Activated naive CD8-positive, alpha-beta T cell treated with anti-CD3 and anti-CD28 coated beads for 36 hours (primary cell): Measurements from ENCODE around the gene PCDHGC4. TPM values are rescaled to one million over a fixed set of nuclear protein-coding genes. Genes with fewer than 3 reads are reported as not detected.

ENCODE experiments used
- DNase-seq: peaks from one replicate; pipeline ENCODE4 v3.0.0; 2021
- H3K27ac Mint-ChIP-seq: one replicate; pipeline ENCODE4 v1.8.0; 2022; ENCODE audit warnings: mild to moderate bottlenecking, moderate library complexity, mixed read lengths
- H3K27me3 Mint-ChIP-seq: one replicate; pipeline ENCODE4 v1.8.0; 2022; ENCODE audit warnings: mild to moderate bottlenecking, mixed read lengths
- H3K36me3 Mint-ChIP-seq: one replicate; pipeline ENCODE4 v1.8.0; 2021; ENCODE audit warnings: mild to moderate bottlenecking, mixed read lengths
- H3K4me1 Mint-ChIP-seq: one replicate; pipeline ENCODE4 v1.8.0; 2021; ENCODE audit warnings: mixed read lengths
- H3K4me3 Mint-ChIP-seq: one replicate; pipeline ENCODE4 v1.8.0; 2022; ENCODE audit warnings: mild to moderate bottlenecking, moderate library complexity, mixed read lengths
- H3K9me3 Mint-ChIP-seq: one replicate; pipeline ENCODE4 v1.8.0; 2022; ENCODE audit warnings: mixed read lengths
- total RNA-seq, 2 experiments: library from RNA; stranded (reverse); gene quantifications; one replicate each; pipeline ENCODE4 v1.2.3, GENCODE V29; 2021

PCDHGC4 gene
- total RNA-seq = not detected

- H3K4me3 Mint-ChIP-seq = peak within 1 kb of the TSS; percentile 42
- H3K27me3 Mint-ChIP-seq = peaks cover 97% of the 10 kb centered on the region
Measured at GRCh38 chr5:141484641-141485311, at the start of gene PCDHGC4. TSS of gene PCDHGC4 (plus strand) at chr5:141485030. CDS start at chr5:141485174, 144 bp downstream.

GRCh38 chr5:141437221-141437620 is 47.6 kb upstream of the PCDHGC4 start:
- peaks cover 44% of the 10 kb centered on the region for H3K27me3 Mint-ChIP-seq
- H3K9me3 Mint-ChIP-seq = peaks cover 18% of the 10 kb centered on the region
- H3K4me1 Mint-ChIP-seq = no peaks in the 10 kb centered on the region
- no peak overlapping the region for H3K27ac Mint-ChIP-seq
- no peak for DNase-seq
- H3K36me3 Mint-ChIP-seq = peaks cover 6% of the 10 kb centered on the region
- H3K4me3 Mint-ChIP-seq = no peak overlapping the region

More at GRCh38 chr5:141484641-141485311, at the start of gene PCDHGC4:
- no peaks in the 10 kb centered on the region for H3K36me3 Mint-ChIP-seq
- no peak for DNase-seq
- H3K9me3 Mint-ChIP-seq = no peaks in the 10 kb centered on the region
- peaks cover 6% of the 10 kb centered on the region for H3K4me1 Mint-ChIP-seq
- no peak within 1 kb of the TSS for H3K27ac Mint-ChIP-seq

GRCh38 chr5:141439411-141440141 is 45.3 kb upstream of the PCDHGC4 start:
- Mint-ChIP-seq H3K4me3 (no peak overlapping the region), H3K9me3 (peaks cover 10% of the 10 kb centered on the region), H3K36me3 (no peaks in the 10 kb centered on the region), H3K4me1 (no peaks in the 10 kb centered on the region), H3K27me3 (peaks cover 27% of the 10 kb centered on the region), H3K27ac (no peak overlapping the region)
- DNase-seq = no peak

- Mint-ChIP-seq H3K27ac (no peak overlapping the region), H3K27me3 (peaks cover 23% of the 10 kb centered on the region), H3K36me3 (no peaks in the 10 kb centered on the region), H3K4me3 (no peak overlapping the region), H3K4me1 (no peaks in the 10 kb centered on the region), H3K9me3 (peaks cover 11% of the 10 kb centered on the region)
- no peak for DNase-seq
Measured at GRCh38 chr5:141440341-141440740, 44.5 kb upstream of the PCDHGC4 start.

- H3K9me3 Mint-ChIP-seq = peaks cover 10% of the 10 kb centered on the region
- DNase-seq = no peak
- no peak overlapping the region for H3K27ac Mint-ChIP-seq
- H3K4me1 Mint-ChIP-seq = no peaks in the 10 kb centered on the region
- no peaks in the 10 kb centered on the region for H3K36me3 Mint-ChIP-seq
- no peak overlapping the region for H3K4me3 Mint-ChIP-seq
- peaks cover 23% of the 10 kb centered on the region for H3K27me3 Mint-ChIP-seq
Measured at GRCh38 chr5:141441571-141442170, 43.2 kb upstream of the PCDHGC4 start.

- H3K4me1 Mint-ChIP-seq = no peaks in the 10 kb centered on the region
- peaks cover 5% of the 10 kb centered on the region for H3K9me3 Mint-ChIP-seq
- no peak overlapping the region for H3K4me3 Mint-ChIP-seq
Measured at GRCh38 chr5:141465351-141465750, 19.5 kb upstream of the PCDHGC4 start.

GRCh38 chr5:141475625-141476131 is 9.2 kb upstream of the PCDHGC4 start, which contains the start of gene PCDHGC3:
TSS of gene PCDHGC3 (plus strand) at chr5:141475966. CDS start at chr5:141476117, 151 bp downstream.
- H3K4me1 Mint-ChIP-seq = peaks cover 20% of the 10 kb centered on the region
- peaks cover 60% of the 10 kb centered on the region for H3K27me3 Mint-ChIP-seq
- H3K9me3 Mint-ChIP-seq = no peaks in the 10 kb centered on the region
- H3K4me3 Mint-ChIP-seq = peak within 1 kb of the TSS; percentile 87
- H3K36me3 Mint-ChIP-seq = no peaks in the 10 kb centered on the region
- DNase-seq = peak; percentile 57
- H3K27ac Mint-ChIP-seq = no peak within 1 kb of the TSS

More at GRCh38 chr5:141465351-141465750, 19.5 kb upstream of the PCDHGC4 start:
- Mint-ChIP-seq H3K27me3 (peaks cover 25% of the 10 kb centered on the region), H3K27ac (no peak overlapping the region), H3K36me3 (no peaks in the 10 kb centered on the region)
- no peak for DNase-seq

GRCh38 chr5:141476132-141476911 is 8.5 kb upstream of the PCDHGC4 start:
- no peak overlapping the region for H3K27ac Mint-ChIP-seq
- no peaks in the 10 kb centered on the region for H3K36me3 Mint-ChIP-seq
- H3K4me3 Mint-ChIP-seq = peak overlapping the region; percentile 87
- peaks cover 20% of the 10 kb centered on the region for H3K4me1 Mint-ChIP-seq
- H3K9me3 Mint-ChIP-seq = no peaks in the 10 kb centered on the region
- DNase-seq = no peak
- peaks cover 66% of the 10 kb centered on the region for H3K27me3 Mint-ChIP-seq

GRCh38 chr5:141477044-141477575 is 7.7 kb upstream of the PCDHGC4 start:
- H3K9me3 Mint-ChIP-seq = no peaks in the 10 kb centered on the region
- H3K4me3 Mint-ChIP-seq = peak overlapping the region; percentile 87
- H3K27me3 Mint-ChIP-seq = peaks cover 72% of the 10 kb centered on the region
- H3K36me3 Mint-ChIP-seq = no peaks in the 10 kb centered on the region
- peaks cover 20% of the 10 kb centered on the region for H3K4me1 Mint-ChIP-seq
- DNase-seq = no peak
- no peak overlapping the region for H3K27ac Mint-ChIP-seq

- no peak for DNase-seq
- Mint-ChIP-seq H3K4me1 (peaks cover 20% of the 10 kb centered on the region), H3K27me3 (peaks cover 77% of the 10 kb centered on the region), H3K4me3 (no peak overlapping the region), H3K36me3 (no peaks in the 10 kb centered on the region), H3K27ac (no peak overlapping the region), H3K9me3 (no peaks in the 10 kb centered on the region)
Measured at GRCh38 chr5:141477815-141478214, 7.0 kb upstream of the PCDHGC4 start.

GRCh38 chr5:141478321-141478945 is 6.4 kb upstream of the PCDHGC4 start:
- H3K36me3 Mint-ChIP-seq = no peaks in the 10 kb centered on the region
- no peak overlapping the region for H3K27ac Mint-ChIP-seq
- no peaks in the 10 kb centered on the region for H3K9me3 Mint-ChIP-seq
- DNase-seq = no peak
- peaks cover 20% of the 10 kb centered on the region for H3K4me1 Mint-ChIP-seq
- peaks cover 81% of the 10 kb centered on the region for H3K27me3 Mint-ChIP-seq
- H3K4me3 Mint-ChIP-seq = no peak overlapping the region

- no peak overlapping the region for H3K4me3 Mint-ChIP-seq
- peaks cover 20% of the 10 kb centered on the region for H3K4me1 Mint-ChIP-seq
- H3K27me3 Mint-ChIP-seq = peaks cover 95% of the 10 kb centered on the region
- no peak overlapping the region for H3K27ac Mint-ChIP-seq
- no peaks in the 10 kb centered on the region for H3K9me3 Mint-ChIP-seq
- no peak for DNase-seq
- no peaks in the 10 kb centered on the region for H3K36me3 Mint-ChIP-seq
Measured at GRCh38 chr5:141479776-141480175, 5.1 kb upstream of the PCDHGC4 start.

GRCh38 chr5:141483902-141484301 is 928 bp upstream of the PCDHGC4 start:
- Mint-ChIP-seq H3K27me3 (peaks cover 94% of the 10 kb centered on the region), H3K27ac (no peak overlapping the region), H3K9me3 (no peaks in the 10 kb centered on the region), H3K36me3 (no peaks in the 10 kb centered on the region), H3K4me3 (no peak overlapping the region), H3K4me1 (peaks cover 6% of the 10 kb centered on the region)
- no peak for DNase-seq

- no peak overlapping the region for H3K27ac Mint-ChIP-seq
- H3K4me1 Mint-ChIP-seq = peaks cover 6% of the 10 kb centered on the region
- DNase-seq = no peak
- H3K27me3 Mint-ChIP-seq = peaks cover 97% of the 10 kb centered on the region
- H3K9me3 Mint-ChIP-seq = no peaks in the 10 kb centered on the region
- H3K36me3 Mint-ChIP-seq = no peaks in the 10 kb centered on the region
- H3K4me3 Mint-ChIP-seq = no peak overlapping the region
Measured at GRCh38 chr5:141484310-141484640, 555 bp upstream of the PCDHGC4 start.
